Neural crest cell (in vitro differentiated cells): ENCODE measurements around the gene TMEM39B. TPM values are rescaled to one million over a fixed set of nuclear protein-coding genes. Genes with fewer than 3 reads are reported as not detected.
A peak's percentile ranks its signal among the peaks of the same experiment; 100 is the strongest.

Experiments
- DNase-seq: peaks from one replicate; pipeline ENCODE4 v3.0.0; 2021; ENCODE audit warnings: low read depth, mixed read lengths, low spot score
- H3K27ac Mint-ChIP-seq: one replicate; pipeline ENCODE4 v1.8.0; 2021; ENCODE audit warnings: mild to moderate bottlenecking, mixed read lengths; ENCODE audit not compliant: unreplicated experiment
- H3K27me3 Mint-ChIP-seq: 2 replicates; pipeline ENCODE4 v1.8.0; 2021; ENCODE audit warnings: low read depth, mild to moderate bottlenecking, mixed read lengths
- H3K36me3 Mint-ChIP-seq: 2 replicates; pipeline ENCODE4 v1.8.0; 2021; ENCODE audit warnings: low read depth, mild to moderate bottlenecking, mixed read lengths
- H3K4me1 Mint-ChIP-seq: 2 replicates; pipeline ENCODE4 v1.8.0; 2021; ENCODE audit warnings: mixed read lengths
- H3K4me3 Mint-ChIP-seq: one replicate; pipeline ENCODE4 v1.8.0; 2021; ENCODE audit warnings: mild to moderate bottlenecking, mixed read lengths
- H3K9me3 Mint-ChIP-seq: 2 replicates; pipeline ENCODE4 v1.8.0; 2021; ENCODE audit warnings: mixed read lengths
- total RNA-seq: library from RNA; stranded (reverse); gene quantifications from 2 replicates; pipeline ENCODE4 v1.2.1, GENCODE V29; 2021
- TF ChIP-seq, protein P1 (sequence below): fragments of 200-600 bp; sonication (generic); conservative IDR thresholded peaks from 2 replicates; pipeline ENCODE4 v1.5.0; 2021; ENCODE audit warnings: antibody characterized with exemption, mild to moderate bottlenecking

The TMEM39B gene
- total RNA-seq, 1 donor from 2014 or later = 34.8 TPM

DNA sequence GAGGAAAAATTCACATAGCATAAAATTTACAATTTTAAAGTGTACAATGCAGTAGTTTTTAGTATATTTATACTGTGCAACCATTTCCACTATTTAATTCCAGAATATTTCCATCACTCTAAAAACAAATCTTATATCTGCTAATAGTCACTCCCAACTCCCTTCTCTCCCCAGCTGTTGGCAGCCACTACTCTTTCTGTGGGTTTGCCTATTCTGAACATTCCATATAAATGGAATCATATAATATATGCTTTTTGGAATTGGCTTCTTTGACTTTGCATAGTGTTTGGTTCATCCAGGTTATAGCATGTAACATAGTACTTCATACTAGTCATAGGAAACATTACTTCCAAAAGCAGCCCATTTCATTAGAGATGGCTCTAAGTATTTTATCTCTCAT is 25.0 kb upstream of the TMEM39B start:
- Mint-ChIP-seq H3K27ac (no peak overlapping the region), H3K4me3 (no peak overlapping the region), H3K27me3 (no peaks in the 10 kb centered on the region), H3K4me1 (no peaks in the 10 kb centered on the region), H3K9me3 (no peaks in the 10 kb centered on the region), H3K36me3 (peaks cover 19% of the 10 kb centered on the region)
- no peak for DNase-seq
- TF ChIP-seq, protein P1, sequence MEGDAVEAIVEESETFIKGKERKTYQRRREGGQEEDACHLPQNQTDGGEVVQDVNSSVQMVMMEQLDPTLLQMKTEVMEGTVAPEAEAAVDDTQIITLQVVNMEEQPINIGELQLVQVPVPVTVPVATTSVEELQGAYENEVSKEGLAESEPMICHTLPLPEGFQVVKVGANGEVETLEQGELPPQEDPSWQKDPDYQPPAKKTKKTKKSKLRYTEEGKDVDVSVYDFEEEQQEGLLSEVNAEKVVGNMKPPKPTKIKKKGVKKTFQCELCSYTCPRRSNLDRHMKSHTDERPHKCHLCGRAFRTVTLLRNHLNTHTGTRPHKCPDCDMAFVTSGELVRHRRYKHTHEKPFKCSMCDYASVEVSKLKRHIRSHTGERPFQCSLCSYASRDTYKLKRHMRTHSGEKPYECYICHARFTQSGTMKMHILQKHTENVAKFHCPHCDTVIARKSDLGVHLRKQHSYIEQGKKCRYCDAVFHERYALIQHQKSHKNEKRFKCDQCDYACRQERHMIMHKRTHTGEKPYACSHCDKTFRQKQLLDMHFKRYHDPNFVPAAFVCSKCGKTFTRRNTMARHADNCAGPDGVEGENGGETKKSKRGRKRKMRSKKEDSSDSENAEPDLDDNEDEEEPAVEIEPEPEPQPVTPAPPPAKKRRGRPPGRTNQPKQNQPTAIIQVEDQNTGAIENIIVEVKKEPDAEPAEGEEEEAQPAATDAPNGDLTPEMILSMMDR = no peak

DNA sequence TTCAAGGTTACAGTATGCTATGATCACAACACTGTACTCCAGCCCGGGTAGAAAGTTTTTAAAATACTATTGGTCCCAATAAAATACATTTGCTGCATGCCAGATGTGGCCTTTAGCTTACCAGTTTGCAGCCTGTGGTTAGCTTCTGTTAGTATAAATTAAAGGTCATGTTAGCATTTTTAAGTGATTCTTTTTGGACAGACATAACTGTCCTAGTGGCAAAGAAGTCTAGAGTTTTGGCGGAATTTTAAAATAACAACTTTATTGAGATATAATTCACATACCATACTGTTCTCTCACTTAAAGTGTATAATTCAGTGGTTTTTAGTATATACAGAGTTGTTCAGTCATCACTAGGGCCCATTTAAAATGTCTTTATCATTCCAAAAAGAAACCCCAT is 24.3 kb upstream of the TMEM39B start:
- DNase-seq = no peak
- Mint-ChIP-seq H3K27me3 (no peaks in the 10 kb centered on the region), H3K4me1 (no peaks in the 10 kb centered on the region), H3K4me3 (no peak overlapping the region), H3K27ac (no peak overlapping the region), H3K9me3 (no peaks in the 10 kb centered on the region), H3K36me3 (peaks cover 20% of the 10 kb centered on the region)
- TF ChIP-seq, protein P1 = no peak

DNA sequence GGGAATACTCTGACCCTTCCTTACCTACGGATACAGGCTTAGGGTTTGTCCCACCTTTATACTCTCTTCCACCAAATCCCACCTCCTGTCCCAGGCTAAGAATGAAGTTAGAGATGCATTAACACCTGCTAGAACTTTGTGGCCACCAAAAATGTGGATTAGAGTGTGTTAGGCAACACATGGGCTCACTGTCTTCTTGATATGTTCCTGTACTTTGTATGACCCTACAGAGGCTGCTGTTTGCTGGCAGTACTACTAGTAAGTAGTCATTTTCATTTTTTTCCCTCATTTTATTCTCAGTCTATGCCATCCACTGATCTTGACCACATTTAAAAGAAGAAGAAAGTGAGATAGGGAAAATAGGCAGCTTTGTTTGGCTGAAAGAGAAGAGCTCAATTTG is 21.0 kb upstream of the TMEM39B start:
- Mint-ChIP-seq H3K36me3 (peaks cover 26% of the 10 kb centered on the region), H3K27me3 (no peaks in the 10 kb centered on the region)

DNA sequence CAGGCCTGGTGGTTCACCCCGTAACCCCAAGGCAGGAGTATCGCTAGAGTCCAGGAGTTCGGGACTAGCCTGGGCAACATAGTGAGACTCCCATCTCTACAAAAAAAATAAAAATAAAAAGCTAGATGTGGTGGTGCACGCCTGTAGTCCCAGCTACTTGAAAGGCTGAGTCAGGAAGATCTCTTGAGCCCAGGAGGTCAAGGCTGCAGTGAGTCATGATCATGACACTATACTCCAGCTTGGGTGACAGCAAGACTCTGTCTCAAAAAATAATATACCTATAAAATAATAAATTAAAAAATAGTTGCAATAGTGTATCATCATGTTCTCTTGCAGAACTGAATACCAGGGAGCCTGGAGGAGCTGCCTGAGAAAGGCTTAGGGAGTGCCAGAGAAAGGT is 19.9 kb upstream of the TMEM39B start:
- TF ChIP-seq, protein P1 = no peak
- H3K9me3 Mint-ChIP-seq = no peaks in the 10 kb centered on the region
- H3K36me3 Mint-ChIP-seq = peaks cover 27% of the 10 kb centered on the region
- H3K27me3 Mint-ChIP-seq = no peaks in the 10 kb centered on the region
- no peak overlapping the region for H3K4me3 Mint-ChIP-seq
- no peak for DNase-seq
- no peak overlapping the region for H3K27ac Mint-ChIP-seq
- H3K4me1 Mint-ChIP-seq = no peaks in the 10 kb centered on the region

More for the DNA sequence above, 21.0 kb upstream of the TMEM39B start:
- no peak overlapping the region for H3K27ac Mint-ChIP-seq
- H3K4me3 Mint-ChIP-seq = no peak overlapping the region
- DNase-seq = no peak
- TF ChIP-seq, protein P1 = no peak
- no peaks in the 10 kb centered on the region for H3K4me1 Mint-ChIP-seq
- H3K9me3 Mint-ChIP-seq = no peaks in the 10 kb centered on the region

DNA sequence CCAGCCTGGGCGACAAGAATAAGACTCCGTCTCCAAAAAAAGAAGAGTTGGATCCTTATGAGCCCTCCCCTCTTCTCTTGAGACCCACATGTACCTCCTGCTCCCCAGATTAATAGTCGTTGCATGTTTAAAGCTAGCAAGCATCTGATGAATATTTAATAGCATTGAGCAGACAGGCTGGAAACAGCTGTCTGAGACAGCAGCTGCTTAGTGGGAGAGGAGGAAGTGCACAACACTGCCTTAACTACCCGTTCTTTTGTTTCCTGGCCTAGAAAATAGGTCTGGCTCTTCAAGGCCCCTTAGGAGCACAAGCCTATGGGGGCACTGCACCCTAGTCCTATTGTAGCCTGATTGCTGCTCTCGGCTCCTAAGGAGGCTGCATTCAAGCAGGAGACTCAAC is 17.3 kb upstream of the TMEM39B start:
- Mint-ChIP-seq H3K27ac (peak overlapping the region; percentile 62), H3K4me1 (peaks cover 5% of the 10 kb centered on the region), H3K9me3 (no peaks in the 10 kb centered on the region), H3K4me3 (peak overlapping the region; percentile 19), H3K27me3 (no peaks in the 10 kb centered on the region), H3K36me3 (peaks cover 38% of the 10 kb centered on the region)
- TF ChIP-seq, protein P1 = no peak
- DNase-seq = no peak

DNA sequence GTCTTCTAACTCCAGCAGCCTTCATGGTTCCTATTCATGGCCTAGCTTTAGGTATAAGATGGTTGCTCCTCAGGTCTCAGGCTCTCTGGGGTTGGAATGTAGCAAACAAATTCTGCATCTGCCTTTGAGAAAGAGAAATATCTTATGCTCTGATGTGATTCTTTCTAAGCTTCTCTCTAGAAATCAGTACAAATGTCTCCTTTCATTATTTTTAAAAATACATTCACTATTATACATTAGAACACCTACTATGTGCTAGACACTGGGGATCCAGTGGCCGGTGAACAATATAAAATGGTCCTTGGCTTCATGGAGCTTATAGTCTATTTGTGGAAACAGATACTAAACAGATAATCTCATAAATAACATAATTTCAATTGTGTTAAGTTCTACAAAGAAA is 16.1 kb upstream of the TMEM39B start:
- Mint-ChIP-seq H3K9me3 (no peaks in the 10 kb centered on the region), H3K36me3 (peaks cover 46% of the 10 kb centered on the region), H3K4me3 (no peak overlapping the region), H3K4me1 (peaks cover 17% of the 10 kb centered on the region), H3K27ac (no peak overlapping the region), H3K27me3 (no peaks in the 10 kb centered on the region)
- DNase-seq = no peak
- TF ChIP-seq, protein P1 = no peak
